Sigmoid colon (tissue), 7 donors: ENCODE data around the gene LHB. TPM values are rescaled to one million over a fixed set of nuclear protein-coding genes. Genes with fewer than 3 reads are reported as not detected.

ENCODE experiments used
- DNase-seq: peaks from one replicate; pipeline ENCODE4 v3.0.0-alpha.2; 2019
- H3K27ac ChIP-seq, 4 donors: fragments of 200-600 bp; sonication (generic); one replicate each; pipeline ENCODE4 v1.5.1; 2016 to 2019; ENCODE audit warnings: mild to moderate bottlenecking in 1 of 4
- H3K27me3 ChIP-seq, 3 donors: fragments of 200-600 bp; sonication (generic); one replicate each; pipeline ENCODE4 v1.5.1; 2019; ENCODE audit warnings: mild to moderate bottlenecking in 1 of 3
- H3K36me3 ChIP-seq, 4 donors: fragments of 200-600 bp; sonication (generic); one replicate each; pipeline ENCODE4 v1.5.1; 2016 to 2019
- H3K4me1 ChIP-seq, 4 donors: fragments of 200-600 bp; sonication (generic); one replicate each; pipeline ENCODE4 v1.5.1; 2017 to 2019
- H3K4me3 ChIP-seq, 4 donors: fragments of 200-600 bp; sonication (generic); one replicate each; pipeline ENCODE4 v1.5.1; 2017 to 2019; ENCODE audit warnings: mild to moderate bottlenecking in 2 of 4, moderate library complexity in 1 of 4
- H3K9me3 ChIP-seq, 4 donors: fragments of 200-600 bp in 3 of 4; sonication (generic) in 3 of 4; one replicate each; pipeline versions ENCODE4 v1.5.1 to v1.6.1; 2013 to 2019
- EP300 ChIP-seq, 4 donors: sonication (generic); formaldehyde crosslinking; IDR thresholded peaks; one replicate each; pipeline ENCODE4 v1.6.1; 2017; ENCODE audit warnings: antibody characterized with exemption in 4 of 4
- POLR2A ChIP-seq, 2 donors: fragments of 450-650 bp; IDR thresholded peaks; one replicate each; pipeline ENCODE4 v1.6.1; 2016; ENCODE audit warnings: antibody characterized with exemption in 2 of 2, mild to moderate bottlenecking in 2 of 2, moderate library complexity in 2 of 2
- POLR2AphosphoS5 ChIP-seq, 4 donors: sonication (generic); formaldehyde crosslinking; IDR thresholded peaks; one replicate each; pipeline ENCODE4 v1.6.1; 2017; ENCODE audit warnings: antibody characterized with exemption in 4 of 4
- WGBS, 2 donors: extraction: QIAGEN DNeasy Blood & Tissue Kit; methylation state at CpG; one replicate each; pipeline ENCODE4 v1.1.7; 2013; 5-methylcytosine and 5-hydroxymethylcytosine counted together
- intact Hi-C: fragments of 100-400 bp; cut with DNase I; formaldehyde crosslinking; loops from one replicate; pipeline ENCODE4 v1.15.1; 2023
- polyA plus RNA-seq, 3 donors: library from polyadenylated mRNA; stranded (reverse); fragments of 200-250 nt; gene quantifications; one replicate each; pipeline ENCODE4 v1.2.3, GENCODE V29; 2013
- total RNA-seq, 4 donors: library from RNA; depleted of rRNA; stranded (reverse); fragments of >200 nt; gene quantifications; one replicate each; pipeline ENCODE4 v1.1.0, GENCODE V29; 2016
- TF ChIP-seq, protein P1 (sequence below), 4 experiments: fragments of 450-650 bp in 3 of 4; fragments of 200-600 bp in 1 of 4; IDR thresholded peaks; one replicate each; pipeline ENCODE4 v1.5.1; 2016 to 2019; ENCODE audit warnings: antibody characterized with exemption in 4 of 4, mild to moderate bottlenecking in 3 of 4, moderate library complexity in 2 of 4
- donor health status: healthy with polysubstance abuse.
- donor health status: Bipolar disorder and iron deficiency.
- donor health status: healthy.

LHB gene
- total and polyA plus RNA-seq, 7 donors, result not detected

DNA sequence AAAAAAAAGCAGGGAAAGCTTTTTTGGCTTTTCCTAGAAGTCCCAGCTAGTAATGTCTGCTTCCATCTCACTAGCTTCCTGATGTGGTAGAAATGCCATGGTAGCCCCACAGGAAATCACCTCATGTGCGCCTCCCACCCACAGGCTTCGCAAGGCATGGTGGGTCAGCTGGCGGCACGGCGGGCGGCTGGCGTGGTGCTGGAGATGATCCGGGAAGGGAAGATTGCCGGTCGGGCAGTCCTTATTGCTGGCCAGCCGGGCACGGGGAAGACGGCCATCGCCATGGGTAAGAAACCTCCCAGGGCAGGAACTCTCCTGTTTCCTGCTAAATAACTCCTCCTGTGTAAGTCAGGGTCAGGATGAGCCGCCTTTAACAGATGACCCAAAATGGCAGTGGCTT is 12.8 kb downstream of the LHB start:
- intact Hi-C loops, result no loop called here
- Histone ChIP-seq H3K36me3 (peaks cover 0 to 68% (median 25%) of the 10 kb centered on the region in 4 donors), H3K27ac (no peak overlapping the region), H3K4me3 (no peak overlapping the region), H3K4me1 (no peaks in the 10 kb centered on the region), H3K27me3 (no peaks in the 10 kb centered on the region), H3K9me3 (no peaks in the 10 kb centered on the region)
- WGBS, 2 donors, result 98 to 99% methylated on average over 15 of the region's 15 CpGs
- DNase-seq, result no peak
- TF ChIP-seq, protein P1, sequence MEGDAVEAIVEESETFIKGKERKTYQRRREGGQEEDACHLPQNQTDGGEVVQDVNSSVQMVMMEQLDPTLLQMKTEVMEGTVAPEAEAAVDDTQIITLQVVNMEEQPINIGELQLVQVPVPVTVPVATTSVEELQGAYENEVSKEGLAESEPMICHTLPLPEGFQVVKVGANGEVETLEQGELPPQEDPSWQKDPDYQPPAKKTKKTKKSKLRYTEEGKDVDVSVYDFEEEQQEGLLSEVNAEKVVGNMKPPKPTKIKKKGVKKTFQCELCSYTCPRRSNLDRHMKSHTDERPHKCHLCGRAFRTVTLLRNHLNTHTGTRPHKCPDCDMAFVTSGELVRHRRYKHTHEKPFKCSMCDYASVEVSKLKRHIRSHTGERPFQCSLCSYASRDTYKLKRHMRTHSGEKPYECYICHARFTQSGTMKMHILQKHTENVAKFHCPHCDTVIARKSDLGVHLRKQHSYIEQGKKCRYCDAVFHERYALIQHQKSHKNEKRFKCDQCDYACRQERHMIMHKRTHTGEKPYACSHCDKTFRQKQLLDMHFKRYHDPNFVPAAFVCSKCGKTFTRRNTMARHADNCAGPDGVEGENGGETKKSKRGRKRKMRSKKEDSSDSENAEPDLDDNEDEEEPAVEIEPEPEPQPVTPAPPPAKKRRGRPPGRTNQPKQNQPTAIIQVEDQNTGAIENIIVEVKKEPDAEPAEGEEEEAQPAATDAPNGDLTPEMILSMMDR (IDR thresholded peaks at IDR 0.05), result no peak

DNA sequence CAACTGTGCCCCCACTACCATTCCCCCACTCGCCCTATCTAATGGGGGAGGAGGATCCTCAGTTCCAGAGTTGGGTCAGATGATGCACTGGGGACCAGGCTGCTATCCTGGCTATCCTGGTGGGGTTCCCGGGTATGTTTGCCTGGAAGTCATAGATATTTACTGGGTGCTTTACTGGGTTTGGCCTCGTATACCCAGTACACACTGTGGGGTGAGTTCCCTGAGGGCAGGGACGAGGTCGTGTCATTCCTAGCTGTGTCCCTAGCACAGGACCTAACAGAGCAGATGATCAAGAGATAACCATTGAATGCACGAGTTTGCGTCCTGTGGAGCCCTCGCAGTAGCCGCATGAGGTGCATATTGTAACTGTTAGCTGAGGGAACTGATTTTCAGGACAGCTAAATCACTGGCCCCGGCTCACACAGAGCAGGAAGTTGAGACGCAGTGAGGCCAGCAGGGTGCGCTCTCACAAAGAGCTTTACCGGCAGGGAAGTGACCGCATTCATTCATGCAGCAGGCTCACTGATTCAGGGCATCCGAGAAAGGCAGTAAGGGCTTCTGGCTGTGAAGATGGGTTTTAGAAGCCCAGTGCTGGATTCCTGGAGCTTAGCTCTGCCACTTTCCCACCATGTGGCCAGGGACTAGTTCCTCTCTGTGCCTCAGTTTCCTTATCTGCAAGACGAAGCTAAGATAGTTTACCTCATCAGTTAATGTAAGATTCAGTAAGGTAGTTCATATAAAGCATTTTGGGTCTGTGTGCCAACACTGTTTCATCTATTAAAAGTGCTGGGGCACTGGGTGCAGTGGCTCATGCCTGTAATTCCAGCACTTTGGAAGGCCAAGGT is 17.2 kb downstream of the LHB start:
- no peaks in the 10 kb centered on the region for H3K27me3 ChIP-seq
- peaks cover 0 to 32% (median 5%) of the 10 kb centered on the region in 4 donors for H3K36me3 ChIP-seq
- intact Hi-C loops, result no loop called here
- 54 to 66% methylated on average over 16 of the region's 16 CpGs for WGBS, 2 donors
- H3K4me1 ChIP-seq, result peaks cover 0 to 7% (median 6%) of the 10 kb centered on the region in 4 donors
- no peak for TF ChIP-seq EP300 (IDR thresholded peaks at IDR 0.05)
- TF ChIP-seq, protein P1 (IDR thresholded peaks at IDR 0.05), result peak in 3 of 4 experiments; percentile 33 to 49 (median 34)
- TF ChIP-seq POLR2A (IDR thresholded peaks at IDR 0.05), result no peak
- no peak for TF ChIP-seq POLR2AphosphoS5 (IDR thresholded peaks at IDR 0.05)
- no peak overlapping the region for H3K27ac ChIP-seq
- DNase-seq, result no peak
- no peak overlapping the region for H3K4me3 ChIP-seq
- no peaks in the 10 kb centered on the region for H3K9me3 ChIP-seq

DNA sequence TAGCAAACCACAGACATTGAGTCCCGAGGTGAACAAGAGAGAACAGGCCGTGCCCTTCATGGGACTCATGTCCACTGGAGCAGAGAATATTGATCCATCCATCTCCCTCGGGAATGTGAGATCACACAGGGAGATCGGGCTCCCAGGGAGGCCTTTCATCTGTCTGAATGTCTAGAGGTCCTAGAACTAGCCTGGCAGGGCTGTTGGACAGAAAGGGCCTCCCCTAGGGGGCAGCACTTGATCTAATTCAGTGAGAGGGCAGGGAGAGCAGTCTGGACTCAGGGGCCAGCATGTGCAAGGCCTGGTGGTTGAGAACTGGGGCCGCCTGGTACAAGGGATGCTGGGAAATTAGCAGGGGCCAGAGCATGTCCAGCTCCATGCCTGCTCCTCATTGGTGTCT is 18.9 kb downstream of the LHB start:
- H3K4me3 ChIP-seq, result no peak overlapping the region
- 82 to 85% methylated on average over 5 of the region's 5 CpGs for WGBS, 2 donors
- H3K4me1 ChIP-seq, result peaks cover 0 to 16% (median 13%) of the 10 kb centered on the region in 4 donors
- H3K9me3 ChIP-seq, result no peaks in the 10 kb centered on the region
- TF ChIP-seq, protein P1 (IDR thresholded peaks at IDR 0.05), result peak in 1 of 4 experiments; percentile 10
- TF ChIP-seq POLR2AphosphoS5 (IDR thresholded peaks at IDR 0.05), result no peak
- TF ChIP-seq POLR2A (IDR thresholded peaks at IDR 0.05), result no peak
- TF ChIP-seq EP300 (IDR thresholded peaks at IDR 0.05), result no peak
- no peaks in the 10 kb centered on the region for H3K27me3 ChIP-seq
- H3K36me3 ChIP-seq, result peaks cover 0 to 14% (median 0%) of the 10 kb centered on the region in 4 donors
- DNase-seq, result no peak
- intact Hi-C loops, result no loop called here
- no peak overlapping the region for H3K27ac ChIP-seq

DNA sequence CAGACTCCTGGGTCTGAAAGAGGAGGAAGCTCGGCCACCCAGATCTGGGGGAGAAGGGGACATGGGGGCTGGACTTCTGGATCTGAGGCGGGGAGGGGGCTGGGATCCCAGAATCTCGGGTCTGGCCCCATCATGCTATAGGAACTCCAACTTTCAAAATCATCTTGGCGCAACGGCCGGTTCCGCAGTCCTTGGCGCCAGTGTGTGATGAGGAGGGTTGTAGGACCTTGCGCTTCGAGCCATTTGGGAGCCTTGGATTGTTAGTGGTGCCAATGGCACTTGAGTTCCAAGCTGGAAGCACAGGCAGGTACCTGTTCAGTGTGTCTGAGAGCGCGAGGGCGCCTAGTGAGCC is 22.9 kb downstream of the LHB start:
- peaks cover 0 to 11% (median 0%) of the 10 kb centered on the region in 4 donors for H3K36me3 ChIP-seq
- H3K9me3 ChIP-seq, result no peaks in the 10 kb centered on the region
- H3K4me3 ChIP-seq, result peak overlapping the region; percentile 58 to 76 (median 67)
- no peak for DNase-seq
- H3K4me1 ChIP-seq, result peaks cover 0 to 42% (median 37%) of the 10 kb centered on the region in 4 donors
- H3K27me3 ChIP-seq, result no peaks in the 10 kb centered on the region
- WGBS, 2 donors, result 1% methylated on average over 13 of the region's 13 CpGs
- TF ChIP-seq, protein P1 (IDR thresholded peaks at IDR 0.05), result no peak
- TF ChIP-seq EP300 (IDR thresholded peaks at IDR 0.05), result no peak
- H3K27ac ChIP-seq, result peak overlapping the region; percentile 88 to 97 (median 90)
- intact Hi-C loops, result loop anchor here (5.0 kb wide), 1 partner anchor 153 kb away; no protein-coding TSS in a partner anchor
